Measurements from ENCODE around the gene CDK14.

- no peak for TF ChIP-seq CTCF (IDR thresholded peaks at IDR 0.05)
- TF ChIP-seq, protein P1, sequence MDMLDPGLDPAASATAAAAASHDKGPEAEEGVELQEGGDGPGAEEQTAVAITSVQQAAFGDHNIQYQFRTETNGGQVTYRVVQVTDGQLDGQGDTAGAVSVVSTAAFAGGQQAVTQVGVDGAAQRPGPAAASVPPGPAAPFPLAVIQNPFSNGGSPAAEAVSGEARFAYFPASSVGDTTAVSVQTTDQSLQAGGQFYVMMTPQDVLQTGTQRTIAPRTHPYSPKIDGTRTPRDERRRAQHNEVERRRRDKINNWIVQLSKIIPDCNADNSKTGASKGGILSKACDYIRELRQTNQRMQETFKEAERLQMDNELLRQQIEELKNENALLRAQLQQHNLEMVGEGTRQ (CRISPR knock-in tag; IDR thresholded peaks at IDR 0.05), result no peak
These were observed 467.9 kb downstream of the CDK14 start for GRCh38 chr7:91064052-91064451.
